GM21619 (cell line): ENCODE measurements around the gene CFAP251.
"Not testable (repeated sequence)": the region's sequence is repeated elsewhere in the genome, so short reads cannot be mapped to it uniquely, and the experiment has no call there.

ENCODE experiments used
- ATAC-seq: cut with Tn5 transposase; IDR thresholded peaks from one replicate; pipeline ENCODE4 v1.9.1; 2021; ENCODE audit not compliant: unreplicated experiment

The CFAP251 gene

DNA sequence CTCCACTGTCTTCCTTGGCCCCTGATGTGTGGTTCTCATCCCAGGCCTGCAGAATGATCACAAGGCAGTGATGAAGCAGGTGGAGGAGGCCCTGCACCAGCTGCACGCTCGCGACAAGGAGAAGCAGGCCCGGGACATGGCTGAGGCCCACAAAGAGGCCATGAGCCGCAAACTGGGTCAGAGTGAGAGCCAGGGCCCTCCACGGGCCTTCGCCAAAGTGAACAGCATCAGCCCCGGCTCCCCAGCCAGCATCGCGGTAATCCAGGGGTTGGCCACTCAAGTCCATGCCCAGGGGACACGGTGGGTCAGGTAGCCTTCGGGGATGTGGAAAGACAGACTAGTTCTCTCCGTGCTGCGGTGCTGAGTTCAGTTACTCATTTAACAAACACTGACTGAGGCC is 18.8 kb upstream of the CFAP251 start:
- ATAC-seq, result no peak

DNA sequence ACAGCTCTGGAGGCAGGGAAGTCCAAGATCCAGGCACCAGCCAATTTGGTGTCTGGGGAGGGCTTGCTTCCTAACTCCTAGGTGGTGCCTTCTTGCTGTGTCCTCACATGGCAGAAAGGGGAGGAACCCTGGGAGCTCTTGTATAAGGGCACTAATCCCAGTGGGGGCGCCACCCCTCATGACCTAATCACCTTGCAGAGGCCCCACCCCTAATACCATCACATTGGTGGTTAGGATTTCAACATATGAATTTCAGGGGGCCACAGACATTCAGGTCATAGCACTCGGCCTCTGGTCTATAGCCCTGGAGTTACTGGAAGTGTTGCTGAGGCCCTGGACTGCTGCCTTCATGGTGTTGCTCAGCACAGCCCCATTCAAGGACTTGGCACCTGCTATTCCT is 15.2 kb upstream of the CFAP251 start:
- ATAC-seq, result no peak

DNA sequence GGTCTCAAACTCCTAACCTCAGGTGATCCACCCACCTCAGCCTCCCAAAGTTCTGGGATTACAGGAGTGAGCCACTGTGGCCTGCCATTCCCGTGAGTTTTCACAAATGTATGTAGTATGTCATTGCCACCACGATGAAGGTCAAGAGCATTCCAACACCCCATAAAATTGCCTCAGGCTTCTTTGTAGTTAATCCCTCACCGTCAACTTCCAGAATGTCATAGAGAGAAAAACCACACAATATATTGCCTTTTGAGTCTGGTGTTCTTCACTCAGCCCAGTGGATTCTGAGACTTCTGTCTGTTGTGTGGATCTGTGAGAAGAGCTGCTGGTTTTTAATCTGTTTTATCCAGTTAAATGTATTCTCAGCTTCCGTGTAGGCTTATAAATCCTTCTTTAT is 12.6 kb upstream of the CFAP251 start:
- ATAC-seq, result no peak

DNA sequence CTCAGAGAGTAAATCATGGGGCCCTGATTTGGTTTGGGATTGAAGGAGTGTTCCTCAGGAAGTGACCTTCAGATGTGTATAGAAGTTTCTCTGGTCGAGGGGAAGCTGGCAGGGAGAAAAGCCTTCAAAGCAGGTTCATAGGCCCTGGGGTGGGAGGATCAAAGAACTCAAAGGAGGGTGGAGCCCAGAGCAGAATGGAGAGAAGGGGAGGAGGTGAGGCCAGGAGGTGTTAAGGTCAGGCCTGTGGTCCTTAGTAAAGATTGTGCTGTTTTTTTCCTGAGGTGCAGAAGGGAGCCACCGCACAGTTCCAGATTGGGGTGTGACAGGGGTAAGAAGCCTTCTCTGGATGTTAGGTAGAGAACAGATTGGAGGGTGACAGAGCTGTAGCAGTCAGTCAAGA is 9.7 kb upstream of the CFAP251 start:
- no peak for ATAC-seq

DNA sequence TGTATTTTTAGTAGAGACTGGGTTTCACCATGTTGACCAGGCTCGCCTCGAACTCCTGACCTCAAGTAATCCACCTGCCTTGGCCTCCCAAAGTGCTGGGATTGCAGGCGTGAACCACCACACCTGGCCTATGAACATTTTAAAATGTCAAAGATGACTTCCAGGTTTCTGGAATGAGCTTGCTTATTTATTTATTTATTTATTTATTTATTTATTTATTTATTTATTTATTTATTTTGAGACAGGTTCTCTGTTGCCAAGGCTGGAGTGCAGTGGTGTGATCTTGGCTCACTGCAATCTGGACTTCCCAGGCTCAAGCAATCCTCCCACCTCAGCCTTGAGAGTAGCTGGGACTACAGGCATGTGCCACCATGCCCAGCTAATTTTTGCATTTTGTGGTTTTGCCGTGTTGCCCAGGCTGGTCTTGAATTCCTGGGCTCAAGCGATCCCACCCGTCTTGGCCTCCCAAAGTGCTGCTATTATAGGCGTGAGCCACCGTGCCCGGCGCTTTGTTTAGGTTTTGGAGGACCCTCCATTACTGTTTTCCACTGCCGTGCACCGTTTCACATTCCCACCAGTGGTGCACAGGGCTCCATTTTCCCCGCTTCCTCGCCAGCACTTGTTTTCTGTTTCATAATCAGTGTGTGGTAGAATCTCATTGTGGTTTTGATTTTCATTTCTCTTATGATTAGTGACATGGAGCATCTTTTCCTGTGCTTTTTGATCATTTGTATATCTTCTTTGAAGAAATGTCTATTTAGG is 6.4 kb upstream of the CFAP251 start:
- ATAC-seq, result no peak

DNA sequence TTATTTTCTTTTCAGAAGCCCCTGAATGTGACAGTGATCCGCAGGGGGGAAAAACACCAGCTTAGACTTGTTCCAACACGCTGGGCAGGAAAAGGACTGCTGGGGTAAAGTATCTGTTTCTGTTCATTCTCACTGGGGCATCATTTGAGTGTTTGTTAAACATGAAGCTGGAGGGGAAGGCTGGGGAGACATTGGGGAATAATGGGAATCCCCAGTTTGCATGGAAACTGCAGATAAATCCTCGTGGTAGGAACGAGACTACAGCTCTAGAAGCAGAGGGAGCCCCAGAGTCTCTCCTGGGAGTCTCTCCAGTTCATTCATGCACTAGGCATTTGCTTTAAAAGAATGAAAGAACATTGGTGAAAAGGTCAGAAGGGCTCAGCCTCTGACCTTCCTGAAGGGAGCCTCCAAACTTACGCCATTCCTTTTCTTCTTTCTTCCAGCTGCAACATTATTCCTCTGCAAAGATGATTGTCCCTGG is 2.5 kb upstream of the CFAP251 start:
- ATAC-seq, result no peak

DNA sequence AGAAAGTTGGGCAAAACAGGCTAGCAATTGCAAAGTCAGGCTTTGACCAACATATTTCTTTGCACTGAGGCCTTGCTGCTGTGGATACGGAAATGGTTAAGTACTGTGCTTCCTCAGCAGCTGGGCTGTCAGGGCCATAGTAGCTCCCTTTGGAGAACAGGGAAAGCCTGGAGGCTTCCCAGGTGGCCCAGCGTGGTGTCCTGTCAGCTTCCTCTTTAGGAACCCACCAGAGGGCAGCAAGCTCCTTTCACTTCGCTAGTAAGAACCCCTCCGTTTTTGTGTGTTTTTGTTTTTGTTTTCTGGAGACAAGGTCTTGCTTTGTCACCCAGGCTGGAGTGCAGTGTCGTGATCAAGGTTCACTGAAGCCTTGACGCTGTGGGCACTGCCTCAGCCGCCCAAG is 1.7 kb upstream of the CFAP251 start:
- ATAC-seq, result no peak

DNA sequence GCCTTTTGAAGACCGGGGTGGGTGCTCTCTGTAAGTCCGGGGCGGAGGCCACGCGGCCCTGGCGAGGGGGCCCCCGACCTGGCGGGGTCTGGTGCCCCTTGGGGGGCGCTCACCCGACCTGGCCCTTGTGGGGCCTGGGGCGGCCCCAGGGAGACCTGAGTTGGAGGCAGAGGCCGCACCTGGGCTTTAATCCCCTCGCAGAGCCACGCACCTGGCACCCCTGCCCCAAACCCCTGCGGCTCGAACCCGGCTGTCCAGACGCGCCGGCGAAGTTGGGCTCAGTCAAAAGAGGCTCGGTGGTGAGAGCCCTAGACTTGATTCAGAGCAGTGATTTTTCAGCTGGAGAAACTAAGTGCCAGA is 267 bp downstream of the CFAP251 start:
- peak; percentile 22 for ATAC-seq

DNA sequence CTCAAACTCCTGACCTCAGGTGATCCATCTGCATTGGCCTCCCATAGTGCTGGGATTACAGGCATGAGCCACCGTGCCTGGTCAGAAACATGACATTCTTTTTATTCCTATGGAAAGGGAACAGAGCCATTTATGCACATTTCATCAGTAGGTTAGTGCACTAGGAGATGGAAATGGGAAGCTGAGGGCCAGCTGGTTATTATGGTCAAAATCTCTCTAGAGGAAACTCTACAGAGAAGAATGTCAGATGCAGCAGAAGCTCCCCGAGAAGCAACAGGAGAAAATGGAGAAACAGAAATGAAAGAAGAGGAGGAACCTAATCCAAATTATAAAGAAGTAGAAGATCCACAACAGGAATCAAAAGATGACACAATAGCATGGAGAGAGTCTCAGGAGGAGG is 2.7 kb downstream of the CFAP251 start:
- ATAC-seq, result no peak

DNA sequence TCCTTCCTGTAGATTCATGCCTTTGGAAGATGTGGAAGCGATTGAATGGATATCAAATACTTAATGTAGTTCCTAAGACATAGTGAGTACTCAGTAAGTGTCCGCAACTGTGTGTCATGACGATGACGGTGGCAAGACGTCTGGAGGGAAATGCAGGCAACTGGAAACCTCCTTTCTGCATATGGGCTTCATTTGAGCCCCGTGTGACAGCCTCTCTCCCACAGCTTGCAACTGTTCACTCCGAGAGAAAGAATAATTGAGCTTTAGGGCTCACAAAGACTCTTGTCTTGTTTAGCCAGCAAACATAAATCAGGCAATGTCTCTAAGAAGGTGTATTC is 6.9 kb downstream of the CFAP251 start:
- ATAC-seq, result no peak

DNA sequence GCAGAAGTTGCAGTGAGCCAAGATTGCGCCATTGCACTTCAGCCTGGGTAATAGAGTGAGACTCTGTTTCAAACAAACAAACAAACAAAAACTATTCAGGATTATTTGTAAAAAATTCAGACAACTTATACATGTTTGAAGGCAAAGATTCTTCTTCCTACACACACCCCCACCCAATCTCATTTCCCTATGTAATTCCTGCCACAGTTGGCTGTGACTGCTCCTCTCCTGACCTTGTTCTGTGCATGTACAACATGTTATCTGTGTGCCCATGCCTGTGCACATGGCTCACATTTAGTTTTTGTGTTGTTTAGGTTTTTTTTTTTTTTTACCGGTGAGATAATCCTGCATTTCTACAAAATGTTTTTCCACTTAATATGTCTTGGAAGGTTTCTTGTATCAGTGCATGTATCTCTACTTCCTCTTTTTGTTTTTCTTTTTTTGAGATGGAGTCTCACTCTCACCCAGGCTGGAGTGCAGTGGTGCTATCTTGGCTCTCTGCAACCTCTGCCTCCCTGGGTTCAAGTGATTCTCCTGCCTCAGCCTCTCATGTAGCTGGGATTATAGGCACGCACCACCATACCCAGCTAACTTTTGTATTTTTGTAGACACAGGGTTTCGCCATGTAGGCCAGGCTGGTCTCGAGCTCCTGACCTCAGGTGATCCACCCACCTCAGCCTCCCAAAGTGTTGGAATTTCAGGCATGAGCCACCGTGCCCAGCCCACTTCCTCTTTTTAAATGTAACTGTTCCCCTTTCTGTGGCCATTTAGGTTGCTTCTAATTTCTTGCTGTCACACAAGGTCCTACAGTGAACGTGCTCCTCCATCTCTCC is 8.7 kb downstream of the CFAP251 start:
- no peak for ATAC-seq

DNA sequence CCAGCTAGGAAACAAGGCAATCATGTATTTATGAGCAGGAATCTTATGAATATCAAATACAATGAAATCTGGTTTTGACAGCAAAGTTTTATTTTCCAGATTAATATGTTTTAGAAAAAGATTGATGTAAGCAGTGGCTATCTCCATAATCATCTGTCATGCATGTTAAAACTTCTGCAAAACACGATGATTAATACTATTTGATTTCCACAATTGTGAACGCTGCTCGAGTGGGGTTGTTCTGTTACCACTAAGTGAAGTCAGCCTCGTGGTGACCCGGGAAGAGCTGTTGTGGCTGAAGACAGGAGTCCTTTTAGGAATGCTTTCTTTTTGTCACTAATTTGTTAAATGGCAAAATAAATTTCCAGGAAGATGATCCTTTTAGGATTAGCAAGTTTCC is 9.4 kb downstream of the CFAP251 start:
- ATAC-seq, result no peak

DNA sequence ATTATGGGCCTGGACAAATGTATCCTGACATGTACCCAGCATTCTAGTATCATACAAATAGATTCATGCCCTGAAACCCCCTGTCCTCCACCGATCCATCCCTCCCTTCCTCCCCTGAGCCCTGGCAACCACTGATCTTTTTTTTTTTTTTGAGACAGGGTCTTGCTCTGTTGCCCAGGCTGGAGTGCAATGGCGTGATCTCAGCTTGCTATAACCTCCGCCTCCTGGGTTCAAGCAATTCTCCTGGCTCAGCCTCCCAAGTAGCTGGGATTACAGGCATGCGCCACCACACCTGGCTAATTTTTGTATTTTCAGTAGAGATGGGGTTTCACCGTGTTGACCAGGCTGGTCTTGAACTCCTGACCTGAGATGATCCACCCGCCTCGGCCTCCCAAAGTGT is 11.2 kb downstream of the CFAP251 start:
- not testable (repeated sequence) for ATAC-seq

DNA sequence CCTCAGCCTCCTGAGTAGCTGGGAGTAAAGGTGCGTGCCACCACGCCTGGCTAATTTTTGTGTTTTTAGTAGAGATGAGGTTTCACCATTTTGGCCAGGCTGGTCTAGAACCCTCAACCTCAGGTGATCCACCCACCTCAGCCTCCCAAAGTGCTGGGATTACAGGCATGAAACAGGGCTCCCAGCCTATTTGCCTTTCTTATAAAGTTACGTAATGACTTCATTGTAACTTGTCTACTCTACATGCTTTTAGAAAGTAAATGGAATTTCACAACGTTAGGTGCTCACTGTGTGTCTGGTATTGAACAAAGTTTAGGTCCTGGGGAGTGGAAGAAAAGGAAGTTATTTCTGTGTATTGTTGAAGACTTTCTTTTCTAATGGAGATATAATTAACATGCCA is 12.5 kb downstream of the CFAP251 start:
- no peak for ATAC-seq

DNA sequence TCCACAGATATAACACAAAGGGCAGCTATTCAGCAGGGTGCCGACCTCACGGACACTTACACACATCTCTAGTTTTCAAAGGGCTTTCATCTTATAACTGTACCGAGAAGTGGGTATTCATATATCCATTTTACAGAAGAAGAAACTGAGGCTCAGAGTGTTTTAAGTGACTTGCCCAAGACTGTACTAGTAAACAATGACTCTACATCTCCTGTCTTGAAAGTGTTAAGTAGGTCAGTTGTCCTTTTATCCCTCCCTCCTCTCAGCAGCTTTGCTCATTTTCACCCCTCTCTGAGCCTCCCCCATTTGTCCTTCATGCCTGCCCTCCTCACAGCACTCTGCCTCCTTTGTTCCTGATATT is 13.8 kb downstream of the CFAP251 start:
- ATAC-seq, result no peak

DNA sequence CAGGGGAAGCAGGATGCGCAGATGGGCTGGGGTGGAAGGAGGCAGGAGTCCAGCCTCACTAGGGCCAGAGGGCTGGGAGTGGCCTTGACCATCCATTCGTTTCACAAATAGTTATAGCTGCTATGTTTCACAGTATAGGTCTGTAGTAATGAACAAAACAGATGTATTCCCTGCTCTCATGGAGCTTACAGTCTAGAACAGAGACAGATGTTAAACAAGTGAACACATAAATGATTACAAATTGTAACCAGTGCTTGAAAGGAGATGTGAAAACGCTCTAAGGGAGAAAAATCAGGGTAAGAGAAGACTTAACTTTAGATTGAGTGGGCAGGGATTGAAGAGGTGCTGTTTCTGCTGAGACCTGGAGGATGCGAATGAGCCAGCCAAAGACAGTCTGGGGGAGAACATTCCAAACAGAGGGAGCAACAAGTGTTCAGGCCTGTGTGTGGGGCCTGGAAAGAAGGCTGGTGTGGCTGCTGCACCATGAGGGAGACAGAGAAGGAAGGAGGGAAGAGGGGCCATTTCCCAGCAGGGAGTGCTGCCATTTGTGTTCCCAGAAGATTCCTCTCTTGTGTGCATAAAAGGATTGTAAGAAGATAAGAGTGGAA is 14.6 kb downstream of the CFAP251 start:
- ATAC-seq, result no peak

DNA sequence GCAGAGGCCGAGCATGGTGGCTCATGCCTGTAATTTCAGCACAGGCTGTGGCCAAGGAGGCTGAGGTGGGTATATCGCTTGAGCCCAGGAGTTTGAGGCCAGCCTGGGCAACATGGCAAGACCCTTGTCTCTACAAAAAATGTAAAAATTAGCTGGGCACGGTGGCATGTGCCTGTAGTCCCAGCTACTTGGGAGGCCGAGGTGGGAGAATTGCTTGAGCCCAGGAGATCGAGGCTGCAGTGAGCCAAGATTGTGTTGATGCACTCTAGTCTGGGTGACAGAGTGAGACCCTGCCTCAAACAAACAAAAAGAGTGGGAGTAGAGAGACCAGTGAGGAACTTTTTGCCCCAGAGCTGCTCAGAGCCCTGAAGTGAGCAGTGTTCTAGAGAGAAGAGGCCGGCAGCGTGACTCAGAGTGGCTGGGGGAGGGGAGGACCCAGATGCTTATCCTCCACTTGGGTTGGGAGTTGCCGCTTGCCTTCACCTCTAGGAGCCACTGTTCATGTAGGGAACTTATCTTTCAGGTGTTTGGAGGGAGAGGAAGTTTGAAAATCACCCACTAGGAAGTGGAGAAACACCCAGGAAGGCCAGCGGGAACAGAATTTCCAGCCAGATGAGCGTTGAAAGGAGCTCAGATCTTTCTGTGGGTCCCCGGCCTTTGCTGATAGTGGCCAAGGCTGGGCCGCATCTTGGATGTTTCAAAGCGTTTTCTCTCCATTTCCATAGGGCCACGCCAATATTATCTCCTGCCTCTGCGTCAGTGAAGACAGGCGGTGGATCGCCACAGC is 15.3 kb downstream of the CFAP251 start:
- no peak for ATAC-seq

DNA sequence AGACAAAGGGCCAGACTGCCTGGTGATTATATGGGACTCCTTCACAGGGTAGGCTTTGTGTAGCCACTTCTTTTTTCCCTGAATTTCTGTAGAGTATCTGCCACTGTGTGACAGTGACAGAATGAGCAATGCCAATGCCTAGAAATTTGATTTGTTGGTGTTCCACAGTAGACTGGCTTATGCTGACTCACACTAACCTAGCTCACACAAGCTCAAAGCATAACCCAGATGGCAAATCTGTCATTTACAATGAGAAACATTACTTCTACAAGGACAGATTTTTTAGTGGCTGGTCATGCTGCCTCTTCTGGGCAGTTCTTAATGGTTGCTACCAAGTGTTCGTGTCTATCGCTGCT is 15.9 kb downstream of the CFAP251 start:
- ATAC-seq, result no peak

DNA sequence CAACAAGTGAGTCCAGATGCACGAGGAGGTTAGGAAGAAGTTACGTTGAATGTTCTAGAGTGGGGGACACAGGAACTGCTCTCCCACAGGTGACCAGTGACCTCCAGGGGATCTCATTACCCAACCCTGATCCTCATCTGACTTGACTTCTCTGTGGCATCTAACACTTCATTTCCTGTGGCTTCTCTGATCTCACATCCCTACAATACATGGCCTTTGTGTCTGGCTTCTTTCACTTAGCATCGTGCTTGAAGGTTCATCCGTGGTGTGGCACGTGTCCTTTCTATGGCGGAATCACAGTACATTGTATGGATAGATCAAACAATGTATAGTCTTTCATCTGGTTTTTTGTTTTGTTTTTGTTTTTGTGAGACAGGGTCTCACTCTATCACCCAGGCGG is 19.3 kb downstream of the CFAP251 start:
- no peak for ATAC-seq

DNA sequence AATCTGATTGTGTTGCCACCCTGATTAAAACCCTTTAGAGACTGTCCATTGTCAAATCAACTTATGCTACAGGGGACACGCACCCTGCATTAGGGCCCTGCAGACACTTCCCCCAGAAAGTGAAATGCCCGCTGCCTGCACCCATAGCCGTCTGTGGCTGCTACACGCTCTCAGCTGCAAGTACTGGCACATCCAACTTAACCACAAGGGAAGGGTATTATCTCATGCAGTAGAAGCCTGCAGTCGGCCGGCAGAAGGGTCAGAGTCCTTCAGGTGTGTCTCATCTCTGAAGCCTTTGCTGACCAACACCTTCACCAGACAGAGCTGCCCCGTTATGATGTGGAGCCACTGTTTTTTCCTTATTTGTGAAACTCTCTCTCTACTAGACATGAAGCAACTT is 20.8 kb downstream of the CFAP251 start:
- no peak for ATAC-seq

DNA sequence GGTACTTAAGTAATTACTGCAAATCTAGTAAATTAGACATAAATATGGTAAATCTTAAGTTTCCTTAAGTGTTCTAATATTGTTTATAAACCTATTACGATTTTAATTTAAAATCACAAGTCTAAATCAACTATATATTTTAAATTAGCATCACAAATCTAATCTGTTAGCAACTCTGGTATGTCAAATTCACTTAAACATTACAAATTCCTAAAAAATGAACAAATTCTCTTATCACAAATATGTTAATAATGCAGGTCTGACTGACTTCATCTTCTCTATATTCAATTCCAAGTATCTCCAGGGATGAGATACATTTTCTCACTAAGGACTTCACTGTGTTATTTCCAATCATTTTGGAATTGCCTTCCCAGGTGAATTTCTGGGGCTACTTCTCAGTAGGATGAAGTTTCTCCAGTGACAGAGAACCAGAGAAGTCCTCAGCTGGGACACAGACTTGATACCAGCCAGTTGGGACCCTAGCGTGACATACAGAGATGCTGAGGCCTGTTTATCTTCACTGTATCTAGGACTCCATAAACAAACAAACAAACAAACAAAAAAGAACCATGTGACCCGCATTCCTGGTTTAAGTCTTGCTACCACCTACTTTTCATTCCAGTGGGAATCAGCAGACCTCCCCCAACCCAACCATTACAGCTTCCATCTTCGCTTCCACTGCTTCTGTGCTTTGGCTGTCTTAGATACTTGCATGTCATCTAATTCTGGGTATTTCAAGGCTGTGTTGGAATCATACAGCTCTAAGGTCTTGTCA is 21.8 kb downstream of the CFAP251 start:
- no peak for ATAC-seq
